ENCODE data around the gene FAM53A.
"Not testable (repeated sequence)": the region's sequence is repeated elsewhere in the genome, so short reads cannot be mapped to it uniquely, and the experiment has no call there.

FAM53A gene

GRCh38 chr4:1616557-1616930, 67.6 kb downstream of the FAM53A start:
- DNase-seq, result no peak

GRCh38 chr4:1615786-1616556, 68.1 kb downstream of the FAM53A start:
- DNase-seq, result no peak

GRCh38 chr4:1614854-1615595, 69.1 kb downstream of the FAM53A start:
- no peak for DNase-seq

GRCh38 chr4:1614502-1614853, 69.6 kb downstream of the FAM53A start:
- no peak for DNase-seq

GRCh38 chr4:1614049-1614448, 70.1 kb downstream of the FAM53A start:
- no peak for DNase-seq

GRCh38 chr4:1613099-1613495, 71.0 kb downstream of the FAM53A start:
- no peak for DNase-seq

GRCh38 chr4:1612278-1613098, 71.6 kb downstream of the FAM53A start:
- no peak for DNase-seq

- no peak for DNase-seq
Observed at GRCh38 chr4:1611501-1611870, 72.6 kb downstream of the FAM53A start.

GRCh38 chr4:1610791-1611500, 73.2 kb downstream of the FAM53A start:
- DNase-seq, result no peak

- DNase-seq, result no peak
Observed at GRCh38 chr4:1609901-1610790, 74.0 kb downstream of the FAM53A start.

- DNase-seq, result no peak
Observed at GRCh38 chr4:1608821-1609500, 75.2 kb downstream of the FAM53A start.

- DNase-seq, result no peak
Observed at GRCh38 chr4:1608196-1608820, 75.8 kb downstream of the FAM53A start.

- DNase-seq, result not testable (repeated sequence)
Observed at GRCh38 chr4:1607436-1608195, 76.5 kb downstream of the FAM53A start.

- no peak for DNase-seq
Observed at GRCh38 chr4:1604706-1605205, 79.4 kb downstream of the FAM53A start.

- no peak for DNase-seq
Observed at GRCh38 chr4:1604181-1604705, 79.9 kb downstream of the FAM53A start.

- no peak for DNase-seq
Observed at GRCh38 chr4:1603413-1604135, 80.5 kb downstream of the FAM53A start.

GRCh38 chr4:1602655-1603412, 81.3 kb downstream of the FAM53A start:
- DNase-seq, result no peak
